ENCODE results near the gene PXDC1.
"Not testable (repeated sequence)": the region's sequence is repeated elsewhere in the genome, so short reads cannot be mapped to it uniquely, and the experiment has no call there.

DNA sequence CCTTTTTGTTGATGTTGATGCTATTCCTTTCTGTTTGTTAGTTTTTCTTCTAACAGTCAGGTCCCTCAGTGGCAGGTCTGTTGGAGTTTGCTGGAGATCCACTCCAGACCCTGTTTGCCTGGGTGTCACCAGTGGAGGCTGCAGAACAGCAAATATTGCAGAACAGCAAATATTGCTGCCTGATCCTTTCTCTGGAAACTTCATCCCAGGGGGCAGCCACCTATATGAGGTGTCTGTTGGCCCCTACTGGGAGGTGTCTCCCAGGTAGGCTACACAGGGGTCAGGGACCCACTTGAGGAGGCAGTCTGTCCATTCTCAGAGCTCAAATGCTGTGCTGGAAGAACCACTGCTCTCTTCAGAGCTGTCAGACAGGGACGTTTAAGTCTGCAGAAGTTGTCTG lies 74.2 kb downstream of the PXDC1 start:
- TF ChIP-seq, protein P1, sequence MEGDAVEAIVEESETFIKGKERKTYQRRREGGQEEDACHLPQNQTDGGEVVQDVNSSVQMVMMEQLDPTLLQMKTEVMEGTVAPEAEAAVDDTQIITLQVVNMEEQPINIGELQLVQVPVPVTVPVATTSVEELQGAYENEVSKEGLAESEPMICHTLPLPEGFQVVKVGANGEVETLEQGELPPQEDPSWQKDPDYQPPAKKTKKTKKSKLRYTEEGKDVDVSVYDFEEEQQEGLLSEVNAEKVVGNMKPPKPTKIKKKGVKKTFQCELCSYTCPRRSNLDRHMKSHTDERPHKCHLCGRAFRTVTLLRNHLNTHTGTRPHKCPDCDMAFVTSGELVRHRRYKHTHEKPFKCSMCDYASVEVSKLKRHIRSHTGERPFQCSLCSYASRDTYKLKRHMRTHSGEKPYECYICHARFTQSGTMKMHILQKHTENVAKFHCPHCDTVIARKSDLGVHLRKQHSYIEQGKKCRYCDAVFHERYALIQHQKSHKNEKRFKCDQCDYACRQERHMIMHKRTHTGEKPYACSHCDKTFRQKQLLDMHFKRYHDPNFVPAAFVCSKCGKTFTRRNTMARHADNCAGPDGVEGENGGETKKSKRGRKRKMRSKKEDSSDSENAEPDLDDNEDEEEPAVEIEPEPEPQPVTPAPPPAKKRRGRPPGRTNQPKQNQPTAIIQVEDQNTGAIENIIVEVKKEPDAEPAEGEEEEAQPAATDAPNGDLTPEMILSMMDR (conservative IDR thresholded peaks at IDR 0.05): not testable (repeated sequence)
- TF ChIP-seq EZH2 (IDR thresholded peaks at IDR 0.05; ENCODE audit: low read depth): not testable (repeated sequence)
